ENCODE measurements around the gene WWP2.
"Not testable (repeated sequence)": the region's sequence is repeated elsewhere in the genome, so short reads cannot be mapped to it uniquely, and the experiment has no call there.

Gene WWP2

DNA sequence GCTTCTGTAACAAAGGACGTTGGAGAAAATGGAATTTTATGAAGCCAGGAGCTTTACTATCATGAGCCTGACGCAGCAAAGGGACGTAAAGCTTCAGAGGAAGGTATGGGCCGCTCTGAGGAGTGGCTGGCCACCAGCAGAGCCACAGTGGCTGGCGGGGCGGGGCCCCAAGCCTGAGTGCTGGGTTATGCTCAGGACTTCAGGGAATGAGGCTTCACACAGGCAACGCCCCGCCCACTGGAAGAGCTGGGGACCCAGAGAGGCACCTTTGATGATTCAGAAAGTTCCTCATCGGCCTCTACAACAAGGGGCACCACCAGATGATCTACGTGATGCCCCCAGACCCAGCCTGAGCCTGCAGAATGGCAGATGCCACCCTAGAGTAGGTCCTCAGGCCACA lies 16.2 kb upstream of the WWP2 start:
- DNase-seq (ENCODE audit: low read depth) = no peak

DNA sequence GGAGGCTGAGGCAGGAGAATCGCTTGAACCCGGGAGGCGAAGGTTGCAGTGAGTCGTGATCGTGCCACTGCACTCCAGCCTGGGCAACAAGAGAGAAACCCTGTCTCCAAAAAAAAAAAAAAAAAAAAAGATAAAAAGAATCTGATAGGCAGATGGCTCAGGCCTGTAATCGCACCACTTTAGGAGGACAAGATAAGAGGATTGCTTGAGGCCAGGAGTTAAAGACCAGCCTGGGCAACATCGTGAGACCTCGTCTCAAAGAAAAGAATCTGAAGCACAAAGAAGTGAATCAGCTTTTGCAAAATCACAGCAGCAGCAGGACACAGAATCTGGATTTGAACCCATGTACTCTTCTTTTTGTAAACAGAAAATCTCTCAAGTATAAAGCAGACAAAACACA lies 15.0 kb upstream of the WWP2 start:
- no peak for DNase-seq (ENCODE audit: low read depth)

DNA sequence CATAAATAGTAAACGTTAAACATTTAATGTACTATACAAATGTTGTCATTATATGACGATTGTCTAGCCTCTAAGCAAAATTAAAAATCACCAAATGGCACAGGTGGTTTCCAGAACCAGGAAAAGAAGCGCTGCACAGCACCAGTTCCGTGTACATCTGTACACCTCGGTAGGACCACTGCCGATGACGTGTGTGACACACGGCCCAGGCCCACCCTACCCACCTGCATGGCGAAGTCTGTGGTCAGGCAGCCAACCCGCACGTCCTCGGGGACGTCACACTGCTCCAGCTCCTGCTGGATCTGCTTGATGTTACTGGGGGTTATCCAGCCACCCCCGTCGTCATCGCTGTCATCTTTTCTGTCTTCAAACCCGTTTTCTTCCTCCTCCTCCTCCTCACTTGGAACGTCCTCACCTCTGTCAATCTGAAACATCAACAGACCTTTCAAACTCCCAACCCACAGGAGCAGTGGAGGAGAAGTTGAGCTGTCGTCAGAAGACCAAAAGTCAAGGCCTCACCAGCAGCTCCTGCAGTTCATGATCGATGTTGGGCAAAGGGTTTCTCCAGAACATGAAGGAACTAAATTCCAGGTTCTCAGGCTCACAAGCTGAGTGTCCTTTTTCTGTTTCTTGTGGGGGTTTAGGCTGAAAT lies 13.3 kb upstream of the WWP2 start:
- no peak for DNase-seq (ENCODE audit: low read depth)

DNA sequence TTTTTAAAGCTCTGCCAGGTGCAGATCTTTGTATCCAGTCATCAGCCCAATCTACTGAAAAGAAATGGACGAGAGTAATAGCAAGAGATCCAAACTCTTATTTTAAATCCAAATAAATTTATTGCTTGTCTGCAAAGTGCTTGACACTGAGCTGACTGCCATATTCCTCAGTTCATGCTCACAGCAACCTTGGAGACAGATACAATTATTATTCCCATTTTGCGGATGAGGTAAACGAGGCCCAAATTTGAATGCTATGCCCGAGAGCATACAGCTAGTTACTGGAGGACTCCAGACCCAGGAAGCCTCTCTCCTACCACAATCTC lies 8.0 kb upstream of the WWP2 start:
- DNase-seq (ENCODE audit: low read depth) = no peak

DNA sequence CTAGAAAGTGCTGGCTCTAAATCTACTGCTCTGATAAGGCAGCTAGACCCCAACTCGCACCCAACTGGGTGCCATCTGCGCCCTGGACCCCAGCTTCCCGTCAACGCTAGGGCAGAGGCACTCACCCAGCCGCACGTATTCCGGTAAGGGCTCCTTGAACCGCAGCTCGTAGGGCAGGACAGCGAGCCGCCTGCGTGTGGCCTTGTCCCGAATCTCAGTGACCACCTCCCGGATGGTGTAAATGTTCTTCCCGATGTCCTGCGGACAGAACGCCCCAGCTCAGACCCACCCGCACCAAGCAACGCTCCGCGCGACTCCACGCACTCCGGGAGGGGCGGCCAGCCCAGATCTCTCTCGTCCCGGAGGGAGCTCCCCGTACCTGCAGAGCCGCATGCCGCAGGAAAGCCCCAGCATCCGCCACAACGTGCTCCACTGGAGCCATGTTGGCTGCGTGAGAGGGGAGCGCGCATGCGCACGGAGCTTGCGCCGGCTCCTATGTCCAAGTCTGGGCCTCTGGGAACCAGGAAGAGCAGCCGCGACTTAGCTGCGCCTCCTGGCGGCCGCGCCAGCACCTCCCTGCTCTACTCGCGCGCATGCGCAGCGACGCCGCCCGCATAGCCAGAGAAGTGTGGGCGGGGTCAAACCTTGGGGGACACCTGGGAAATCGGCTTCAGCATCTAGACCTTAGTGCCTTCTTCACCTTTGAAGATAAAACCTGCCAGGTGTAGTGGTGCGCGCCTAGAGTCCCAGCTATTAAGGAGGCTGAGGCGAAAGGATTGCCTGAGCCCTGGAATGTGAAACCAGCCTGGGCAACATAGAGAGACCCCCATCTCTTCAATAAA lies 7.4 kb upstream of the WWP2 start, which contains the start of gene NOB1:
Gene NOB1 (minus strand): TSS at position 458 of the 842 bp plus-strand sequence. CDS start 16 bp downstream, at position 442.
- peak; percentile 93 for DNase-seq (ENCODE audit: low read depth)

DNA sequence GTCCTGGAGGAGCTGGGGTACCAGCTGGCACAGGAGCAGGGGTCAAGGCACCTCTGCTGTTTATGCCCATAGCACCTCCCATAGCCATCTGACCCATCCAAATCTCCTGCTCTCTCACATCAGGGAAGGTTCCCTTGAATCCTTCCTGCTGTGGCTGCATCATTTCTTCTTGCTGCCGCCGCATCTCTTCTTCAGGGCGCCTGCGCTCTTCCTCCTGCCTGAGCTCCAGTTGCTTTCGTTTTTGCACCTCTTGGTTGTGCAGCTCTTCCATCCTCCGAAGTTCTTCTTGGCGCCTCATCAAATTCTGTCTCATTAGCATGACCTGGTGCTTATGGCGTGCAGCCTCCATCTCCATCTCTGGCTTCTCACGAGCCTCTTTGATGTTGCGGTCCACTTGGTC lies 5.4 kb upstream of the WWP2 start:
- DNase-seq (ENCODE audit: low read depth) = no peak

DNA sequence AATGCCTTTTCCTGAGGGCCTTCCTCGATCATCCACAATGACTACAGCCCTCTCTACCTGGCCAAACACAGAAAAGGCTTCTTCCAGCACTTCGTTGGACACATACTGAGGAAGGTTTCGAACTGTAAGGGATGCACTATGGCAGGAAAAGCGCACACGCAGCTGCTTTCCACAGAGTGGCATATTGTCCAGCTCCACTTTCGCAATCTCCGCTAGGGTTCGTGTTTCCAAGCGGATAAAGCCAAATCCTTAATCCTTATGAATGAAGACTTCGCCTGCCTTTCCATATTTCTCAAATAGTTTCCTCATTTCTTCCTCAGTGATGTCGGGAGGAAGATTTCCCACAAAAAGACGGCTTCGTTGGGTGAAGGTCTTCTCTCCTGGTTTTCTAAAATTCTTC lies 4.8 kb upstream of the WWP2 start:
- not testable (repeated sequence) for DNase-seq (ENCODE audit: low read depth)

DNA sequence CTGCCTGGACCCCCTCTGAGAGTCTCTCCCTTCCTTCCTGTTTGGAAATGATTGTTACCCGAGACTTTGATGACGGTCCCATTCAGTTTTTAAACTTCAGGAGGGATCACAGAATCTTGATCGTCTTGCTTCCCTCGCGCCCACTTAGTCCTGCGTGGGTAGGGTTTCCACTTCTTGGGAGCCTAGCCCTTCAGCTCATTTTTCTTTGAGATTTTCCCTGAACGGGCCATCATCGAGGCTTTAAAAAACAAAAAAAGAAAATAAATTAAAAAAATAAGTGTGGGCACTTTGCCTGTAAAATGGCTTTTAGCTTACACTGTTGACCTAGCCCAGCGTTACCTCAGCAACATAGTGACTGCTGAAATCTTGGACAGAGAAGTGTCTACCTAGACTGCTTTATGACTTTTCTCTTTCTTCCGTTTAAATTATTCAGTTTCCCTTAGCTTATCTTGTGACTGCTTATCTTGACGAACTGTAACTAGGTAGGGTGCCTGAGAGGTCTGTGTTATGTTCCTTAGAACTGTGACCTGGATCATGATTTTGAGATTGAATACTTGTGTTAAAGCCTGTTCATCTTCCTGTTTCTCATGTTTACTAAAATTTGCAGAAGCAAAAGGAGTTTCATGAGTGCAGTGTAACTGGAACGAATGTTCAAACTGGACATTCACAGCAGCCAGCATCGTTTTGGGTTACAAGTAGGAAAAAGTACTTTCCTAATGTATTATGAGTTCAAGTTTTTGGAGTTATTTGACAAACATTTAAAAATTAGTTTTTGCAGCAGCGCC lies 874 bp downstream of the WWP2 start:
- DNase-seq (ENCODE audit: low read depth) = no peak

DNA sequence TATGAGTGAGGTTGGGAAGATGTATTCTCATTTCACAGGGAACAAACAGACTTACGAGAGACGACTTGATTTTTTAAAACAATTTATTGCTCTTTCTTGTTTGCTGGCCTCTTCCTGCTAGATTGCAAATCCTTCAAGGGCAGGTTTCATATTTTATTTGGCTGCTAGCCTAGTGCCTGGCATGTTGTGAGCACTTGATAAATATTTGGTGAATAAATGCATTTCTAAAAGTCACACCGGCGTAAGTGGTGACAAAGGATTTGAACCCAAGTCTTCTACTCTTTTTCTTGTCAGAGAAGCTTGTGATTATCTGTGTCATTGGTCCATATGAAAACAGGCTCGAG lies 1.4 kb downstream of the WWP2 start:
- DNase-seq (ENCODE audit: low read depth) = no peak

DNA sequence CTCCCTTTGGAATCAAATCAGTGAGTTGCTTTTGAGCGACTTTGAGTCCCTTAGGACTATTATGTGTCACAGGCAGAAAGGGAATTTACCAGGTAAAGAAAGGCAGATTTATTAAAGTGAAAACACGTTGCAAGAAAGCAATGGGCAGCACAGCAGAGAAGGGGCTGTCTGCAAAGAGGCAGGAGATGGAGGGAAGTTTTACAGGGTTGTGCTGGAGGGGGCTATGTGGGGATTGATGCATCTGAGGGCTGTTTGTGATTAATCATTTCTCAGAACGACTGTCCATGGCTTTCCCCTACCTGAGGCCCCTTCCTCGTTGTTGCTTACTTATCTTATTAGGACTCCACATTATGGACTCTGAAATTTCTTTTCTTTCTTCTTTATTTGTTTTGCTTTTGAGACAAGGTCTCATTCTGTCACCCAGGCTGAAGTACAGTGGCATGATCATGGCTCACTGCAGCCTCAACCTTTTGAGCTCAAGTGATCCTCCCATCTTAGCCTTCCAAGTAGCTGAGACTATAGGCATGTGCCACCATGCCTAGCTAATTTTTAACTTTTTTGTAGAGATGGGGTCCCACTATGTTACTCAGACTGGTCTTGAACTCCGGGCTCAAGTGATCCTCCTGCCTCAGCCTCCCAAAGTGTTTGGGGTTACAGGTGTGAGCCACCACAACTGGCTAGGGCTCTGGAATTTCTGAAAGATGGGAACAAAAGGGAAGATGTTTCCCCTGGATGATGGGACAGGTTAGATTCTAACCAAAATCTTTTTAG lies 5.5 kb downstream of the WWP2 start:
- no peak for DNase-seq (ENCODE audit: low read depth)

DNA sequence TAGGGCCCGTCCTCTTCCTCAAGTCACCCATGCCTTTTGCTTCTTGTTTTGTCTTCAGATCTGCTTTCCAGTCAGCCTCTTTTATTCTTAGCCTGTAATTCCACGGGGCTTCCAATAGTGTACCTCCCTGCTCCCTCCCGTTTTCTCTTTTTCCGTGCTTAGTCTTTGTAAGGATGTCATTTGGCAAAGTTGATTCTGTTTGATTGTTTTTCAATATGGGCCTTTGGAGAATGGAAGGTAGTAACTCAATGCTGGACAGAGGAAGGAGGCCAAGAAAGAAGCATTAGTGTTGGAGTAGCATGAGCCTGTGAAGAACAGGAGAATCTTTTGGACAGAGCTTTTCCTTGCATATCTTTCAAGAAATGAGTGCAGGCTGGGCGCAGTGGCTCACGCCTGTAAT lies 6.5 kb downstream of the WWP2 start:
- DNase-seq (ENCODE audit: low read depth) = no peak

DNA sequence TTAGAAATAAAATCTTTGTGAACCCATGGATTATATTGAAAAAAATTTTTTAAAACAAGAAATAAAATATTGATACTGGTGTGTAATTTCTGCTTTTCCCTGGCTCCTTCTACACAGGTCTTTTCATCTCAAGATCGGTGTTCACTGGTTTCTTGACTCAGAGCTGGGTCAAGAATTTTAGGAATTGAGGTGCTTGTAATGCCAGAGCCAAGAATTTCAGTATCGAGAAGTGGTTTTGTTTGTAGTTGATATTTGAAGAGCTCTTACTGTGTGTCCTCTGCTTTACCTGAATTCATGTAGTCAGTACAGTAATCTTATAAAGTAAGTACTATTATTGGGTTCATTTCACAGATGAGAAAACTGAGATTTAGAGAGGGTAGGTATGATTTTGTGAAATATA lies 7.3 kb downstream of the WWP2 start:
- DNase-seq (ENCODE audit: low read depth) = no peak

DNA sequence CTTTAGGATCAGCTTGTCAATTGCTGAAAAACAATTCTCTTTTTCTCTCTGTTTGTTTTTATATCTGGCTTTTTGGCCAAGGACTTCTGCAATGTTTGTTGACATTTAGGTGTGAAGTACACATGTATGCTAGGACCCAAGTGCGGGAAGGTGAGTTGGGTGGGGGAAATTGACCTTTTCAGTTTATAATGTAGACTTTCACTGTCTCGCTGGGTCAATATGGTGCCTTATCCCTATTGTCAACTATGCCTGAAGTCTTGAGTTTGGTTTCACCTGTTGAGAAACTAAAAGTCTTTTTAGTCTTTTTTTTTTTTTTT lies 9.5 kb downstream of the WWP2 start:
- no peak for DNase-seq (ENCODE audit: low read depth)

DNA sequence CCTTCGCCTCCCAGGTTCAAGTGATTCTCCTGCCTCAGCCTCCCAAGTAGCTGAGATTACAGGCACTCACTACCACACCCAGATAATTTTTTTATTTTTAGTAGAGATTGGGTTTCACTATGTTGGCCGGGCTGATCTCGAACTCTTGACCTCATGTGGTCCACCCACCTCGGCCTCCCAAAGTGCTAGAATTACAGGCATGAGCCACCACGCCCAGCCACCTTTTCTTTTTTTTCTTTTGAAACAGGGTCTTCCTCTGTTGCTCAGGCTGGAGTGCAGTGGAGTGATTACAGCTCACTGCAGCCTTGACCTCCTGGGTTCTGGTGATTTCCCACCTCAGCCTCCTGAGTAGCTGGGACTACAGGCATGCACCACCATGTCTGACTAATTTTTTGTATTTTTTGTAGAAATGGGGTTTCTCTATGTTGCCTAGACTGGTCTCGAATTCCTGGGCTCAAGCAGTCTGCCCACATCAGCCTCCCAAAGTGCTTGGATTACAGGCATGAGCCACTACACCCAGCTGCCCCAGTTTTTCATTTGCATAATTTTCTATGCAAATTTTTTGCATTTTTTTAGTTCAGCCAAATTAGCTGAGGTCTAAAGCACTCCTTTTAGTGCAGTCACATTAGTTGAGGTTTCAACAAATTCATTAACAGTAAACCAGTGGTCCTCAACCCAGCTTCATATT lies 11.3 kb downstream of the WWP2 start:
- no peak for DNase-seq (ENCODE audit: low read depth)

DNA sequence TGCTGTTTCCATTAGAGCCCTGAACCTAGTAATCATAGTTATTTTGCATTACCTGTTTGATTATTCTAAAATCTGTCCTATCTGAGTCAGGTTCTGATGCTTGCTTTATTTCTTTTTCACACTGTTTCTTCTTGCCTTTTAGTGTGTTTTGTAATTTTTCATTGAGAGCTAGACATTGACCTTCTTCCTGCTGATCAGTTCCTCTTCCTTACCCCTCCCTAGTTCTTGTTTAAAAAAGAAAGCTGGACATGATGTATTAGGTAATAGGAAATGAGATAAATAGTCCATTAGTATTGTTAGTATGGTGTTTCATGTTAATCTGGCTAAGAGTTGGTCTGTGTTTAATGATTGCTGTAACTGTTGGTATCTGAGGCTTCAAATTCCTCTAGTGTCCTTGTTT lies 13.4 kb downstream of the WWP2 start:
- DNase-seq (ENCODE audit: low read depth) = no peak

DNA sequence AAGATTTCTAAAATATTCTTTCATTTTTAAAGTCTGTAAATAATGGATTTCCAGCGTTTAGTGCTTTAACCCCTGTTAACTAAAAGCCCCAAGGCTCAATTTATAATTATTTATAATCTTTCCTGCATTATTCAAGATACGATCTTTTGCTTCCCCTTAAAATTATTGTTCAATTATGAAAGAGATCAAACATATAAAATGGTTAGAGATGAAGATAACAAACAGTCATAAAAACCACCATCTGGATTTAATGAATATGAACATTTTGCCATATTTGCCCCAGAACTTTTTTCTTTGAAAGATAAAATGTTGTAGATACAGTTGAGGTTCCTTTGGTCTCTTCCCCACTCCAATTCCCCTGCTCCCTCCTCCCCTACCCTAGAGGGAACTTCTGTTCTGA lies 17.6 kb downstream of the WWP2 start:
- DNase-seq (ENCODE audit: low read depth) = no peak

DNA sequence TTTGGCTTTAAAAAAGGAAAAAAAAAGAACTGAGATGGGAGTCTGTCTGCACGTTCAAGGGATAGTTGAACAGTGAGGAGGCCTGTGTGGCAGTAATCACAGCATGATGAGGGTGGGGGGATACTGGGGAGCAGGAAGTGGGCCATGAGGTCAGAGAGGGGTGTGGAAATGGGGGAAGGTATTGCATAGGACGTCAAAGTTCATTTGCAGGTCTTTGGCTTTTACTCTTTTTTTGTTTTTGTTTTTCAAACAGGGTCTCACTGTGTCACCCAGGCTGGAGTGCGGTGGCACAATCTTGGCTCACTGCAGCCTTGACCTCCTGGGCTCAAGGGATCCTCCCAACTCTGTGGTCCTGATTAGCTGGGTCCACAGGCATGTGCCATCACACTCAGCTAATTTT lies 19.0 kb downstream of the WWP2 start:
- no peak for DNase-seq (ENCODE audit: low read depth)

DNA sequence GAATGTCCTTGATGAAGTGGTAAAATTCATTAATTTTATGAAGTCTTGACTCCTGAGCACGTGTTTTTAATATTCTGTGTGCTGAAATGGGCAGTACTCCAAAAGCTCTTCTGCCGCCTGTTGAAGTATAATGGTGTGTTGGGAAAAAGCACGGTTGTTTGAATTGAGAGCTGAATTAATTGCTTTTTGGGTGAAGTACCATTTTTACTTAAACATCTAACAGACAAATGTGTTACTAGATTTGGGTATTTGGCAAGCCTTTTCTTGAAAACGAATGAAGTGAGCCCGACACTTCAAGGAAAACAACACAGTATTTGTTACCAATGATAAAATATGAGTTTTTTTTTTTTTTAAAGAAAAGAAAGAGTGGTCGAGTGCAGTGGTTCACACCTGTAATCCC lies 22.5 kb downstream of the WWP2 start:
- DNase-seq (ENCODE audit: low read depth) = no peak

DNA sequence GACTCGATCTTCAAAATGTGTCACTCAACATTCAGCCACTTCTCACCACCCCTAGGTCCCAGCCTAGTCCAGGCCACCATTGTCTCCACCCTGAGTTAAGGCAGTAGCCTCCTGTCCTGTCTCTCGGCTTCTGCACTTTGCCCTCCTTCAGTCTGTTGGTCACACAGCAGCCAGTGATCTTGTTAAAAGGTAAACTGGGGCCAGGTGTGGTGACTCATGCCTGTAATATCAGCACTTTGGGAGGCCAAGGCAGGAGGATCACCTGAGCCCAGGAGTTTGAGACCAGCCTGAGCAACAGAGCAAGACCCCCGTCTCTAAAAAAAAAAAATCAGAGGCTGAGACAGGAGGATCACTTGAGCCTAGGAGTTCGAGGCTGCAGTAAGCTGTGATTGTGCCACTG lies 25.8 kb downstream of the WWP2 start:
- DNase-seq (ENCODE audit: low read depth) = no peak

DNA sequence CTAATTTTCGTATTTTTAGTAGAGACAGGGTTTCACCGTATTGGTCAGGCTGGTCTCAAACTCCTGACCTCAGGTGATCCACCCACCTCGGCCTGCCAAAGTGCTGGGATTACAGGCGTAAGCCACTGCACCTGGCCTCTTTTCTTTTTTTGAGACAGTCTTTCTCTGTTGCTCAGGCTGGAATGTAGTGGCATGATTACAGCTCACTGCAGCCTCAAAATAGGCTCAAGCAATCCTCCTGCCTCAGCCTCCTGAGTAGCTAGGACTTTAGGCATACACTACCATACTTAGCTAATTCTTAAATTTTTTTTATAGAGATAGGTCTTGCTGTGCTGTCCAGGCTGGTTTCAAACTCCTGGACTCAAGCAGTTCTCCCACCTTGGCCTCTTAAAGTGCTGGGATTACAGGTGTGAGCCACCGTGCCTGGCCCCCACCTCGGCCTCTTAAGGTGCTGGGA lies 29.3 kb downstream of the WWP2 start:
- not testable (repeated sequence) for DNase-seq (ENCODE audit: low read depth)

DNA sequence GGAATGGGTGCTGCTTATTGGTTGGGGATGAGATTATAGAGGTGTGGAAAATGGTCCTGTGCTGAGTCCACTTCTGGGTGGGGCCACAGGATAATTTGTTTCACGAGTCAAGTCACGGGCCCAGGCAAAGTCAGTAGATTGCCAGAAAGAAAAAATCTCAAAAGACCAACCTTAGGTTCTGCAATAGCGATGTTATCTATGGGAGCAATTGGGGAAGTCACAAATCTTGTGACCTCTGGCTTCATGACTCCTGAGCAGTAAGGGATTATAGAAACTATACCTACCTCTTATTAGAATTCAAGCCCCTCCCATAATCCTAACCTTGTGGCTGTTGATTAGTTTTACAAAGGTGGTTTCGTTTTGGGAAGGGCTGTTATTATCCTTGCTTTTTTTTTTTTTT lies 31.4 kb downstream of the WWP2 start:
- no peak for DNase-seq (ENCODE audit: low read depth)

DNA sequence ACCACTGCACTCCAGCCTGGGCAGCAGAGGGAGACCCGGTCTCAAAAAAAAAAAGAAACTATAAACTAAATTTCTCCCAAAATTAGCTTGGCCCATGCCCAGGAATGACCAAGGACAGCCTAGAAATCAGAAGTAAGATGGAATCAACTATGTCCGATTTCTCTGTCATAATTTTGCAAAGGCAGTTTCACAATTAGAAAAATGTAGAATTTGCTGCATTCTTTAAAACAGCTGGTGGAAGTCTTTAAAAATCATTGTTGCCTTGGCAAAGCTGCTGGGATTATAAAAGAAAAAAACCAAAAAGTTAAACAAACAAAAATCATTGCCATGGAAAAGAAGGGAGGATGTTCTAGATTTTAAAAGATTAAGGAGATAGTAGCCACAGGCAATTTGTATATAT lies 32.4 kb downstream of the WWP2 start:
- no peak for DNase-seq (ENCODE audit: low read depth)

All from activated T-cell treated with anti-CD3 and anti-CD28 coated beads for 24 hours (primary cell).